HL-60/S4 treated with phorbol 12-myristate 13-acetate at 8.2 ng/mL for 4 days and 3 days (cell line): ENCODE measurements around the gene NKAIN2.
"Not testable (repeated sequence)": the region's sequence is repeated elsewhere in the genome, so short reads cannot be mapped to it uniquely, and the experiment has no call there.

Experiments used
- in situ Hi-C: fragments of 300-500 bp; cut with MboI; formaldehyde crosslinking; loops from 2 replicates; pipeline ENCODE4 v1.15.0; 2022; ENCODE audit warnings: low sequenced_read_pairs

Gene NKAIN2

GRCh38 chr6:124722141-124722878 lies 918.6 kb downstream of the NKAIN2 start:
- in situ Hi-C loops = no loop called here

GRCh38 chr6:124723671-124724070 lies 920.0 kb downstream of the NKAIN2 start:
- in situ Hi-C loops = no loop called here

GRCh38 chr6:124737804-124738203 lies 934.1 kb downstream of the NKAIN2 start:
- in situ Hi-C loops = not testable (repeated sequence)

GRCh38 chr6:124738482-124738881 lies 934.8 kb downstream of the NKAIN2 start:
- in situ Hi-C loops = no loop called here

- in situ Hi-C loops = no loop called here
Observed at GRCh38 chr6:124741341-124741740, 937.7 kb downstream of the NKAIN2 start.

GRCh38 chr6:124742971-124743370 lies 939.3 kb downstream of the NKAIN2 start:
- in situ Hi-C loops = no loop called here

- in situ Hi-C loops = no loop called here
Observed at GRCh38 chr6:124743420-124743819, 939.8 kb downstream of the NKAIN2 start.

GRCh38 chr6:124747349-124747748 lies 943.7 kb downstream of the NKAIN2 start:
- in situ Hi-C loops = no loop called here

- in situ Hi-C loops = no loop called here
Observed at GRCh38 chr6:124748778-124749177, 945.1 kb downstream of the NKAIN2 start.

- in situ Hi-C loops = no loop called here
Observed at GRCh38 chr6:124753001-124753400, 949.3 kb downstream of the NKAIN2 start.

- in situ Hi-C loops = no loop called here
Observed at GRCh38 chr6:124753562-124754105, 950.0 kb downstream of the NKAIN2 start.

GRCh38 chr6:124755321-124755720 lies 951.7 kb downstream of the NKAIN2 start:
- in situ Hi-C loops = no loop called here

- in situ Hi-C loops = no loop called here
Observed at GRCh38 chr6:124757560-124757959, 953.9 kb downstream of the NKAIN2 start.

GRCh38 chr6:124758663-124759062 lies 955.0 kb downstream of the NKAIN2 start:
- in situ Hi-C loops = no loop called here

- in situ Hi-C loops = no loop called here
Observed at GRCh38 chr6:124765280-124765679, 961.6 kb downstream of the NKAIN2 start.

- in situ Hi-C loops = no loop called here
Observed at GRCh38 chr6:124768224-124768623, 964.6 kb downstream of the NKAIN2 start.

- in situ Hi-C loops = no loop called here
Observed at GRCh38 chr6:124769811-124770544, 966.3 kb downstream of the NKAIN2 start.

- in situ Hi-C loops = no loop called here
Observed at GRCh38 chr6:124770784-124771183, 967.1 kb downstream of the NKAIN2 start.

- in situ Hi-C loops = no loop called here
Observed at GRCh38 chr6:124772733-124773319, 969.2 kb downstream of the NKAIN2 start.

GRCh38 chr6:124775121-124775520 lies 971.5 kb downstream of the NKAIN2 start:
- in situ Hi-C loops = no loop called here

- in situ Hi-C loops = no loop called here
Observed at GRCh38 chr6:124777863-124778262, 974.2 kb downstream of the NKAIN2 start.

GRCh38 chr6:124780623-124781022 lies 977.0 kb downstream of the NKAIN2 start:
- in situ Hi-C loops = no loop called here
